MM.1S (cell line): ENCODE results near the gene BTBD18.
A peak's percentile ranks its signal among the peaks of the same experiment; 100 is the strongest.
"Not testable (repeated sequence)": the region's sequence is repeated elsewhere in the genome, so short reads cannot be mapped to it uniquely, and the experiment has no call there.

Source experiments
- DNase-seq: peaks from one replicate; pipeline ENCODE4 v3.0.0-alpha.2; 2015
- H2AFZ ChIP-seq: fragments of 300-600 bp; sonication (generic); 2 replicates; pipeline ENCODE4 v1.6.0; 2016; ENCODE audit warnings: antibody characterized with exemption, low read length
- H3F3A ChIP-seq: fragments of 300-600 bp; sonication (generic); 2 replicates; pipeline ENCODE4 v1.6.1; 2016; ENCODE audit warnings: mild to moderate bottlenecking, antibody characterized with exemption, low read length, moderate library complexity, mixed read lengths; ENCODE audit not compliant: insufficient read depth
- H3K27ac ChIP-seq: fragments of 300-600 bp; sonication (generic); 2 replicates; pipeline ENCODE4 v1.5.1; 2016; ENCODE audit warnings: mild to moderate bottlenecking, low read length
- H3K27me3 ChIP-seq: fragments of 300-600 bp; sonication (generic); replicated peaks from 2 replicates; pipeline ENCODE4 v1.6.0; 2016; ENCODE audit warnings: low read length; ENCODE audit not compliant: insufficient read depth
- H3K36me3 ChIP-seq: fragments of 300-600 bp; sonication (generic); replicated peaks from 2 replicates; pipeline ENCODE4 v1.6.1; 2016; ENCODE audit warnings: mild to moderate bottlenecking, low read length, mixed read lengths; ENCODE audit not compliant: insufficient read depth
- H3K4me1 ChIP-seq: fragments of 300-600 bp; sonication (generic); 2 replicates; pipeline ENCODE4 v1.6.1; 2016; ENCODE audit warnings: low read length, mixed read lengths
- H3K4me2 ChIP-seq: fragments of 300-600 bp; sonication (generic); 2 replicates; pipeline ENCODE4 v1.6.0; 2016; ENCODE audit warnings: low read depth, low read length
- H3K4me3 ChIP-seq: fragments of 300-600 bp; sonication (generic); 2 replicates; pipeline ENCODE4 v1.5.1; 2016; ENCODE audit warnings: low read length, mixed read lengths
- H3K79me2 ChIP-seq: fragments of 300-600 bp; sonication (generic); 2 replicates; pipeline ENCODE4 v1.6.1; 2016; ENCODE audit warnings: mixed run types, low read length, mixed read lengths
- H3K9ac ChIP-seq: fragments of 300-600 bp; sonication (generic); 2 replicates; pipeline ENCODE4 v1.6.1; 2016; ENCODE audit warnings: low read length, mixed read lengths
- H3K9me2 ChIP-seq: fragments of 300-600 bp; sonication (generic); replicated peaks from 2 replicates; pipeline ENCODE4 v1.6.1; 2016; ENCODE audit warnings: mild to moderate bottlenecking, low read length, mixed read lengths; ENCODE audit not compliant: insufficient read depth
- H3K9me3 ChIP-seq: fragments of 300-600 bp; sonication (generic); replicated peaks from 2 replicates; pipeline ENCODE4 v1.6.1; 2016; ENCODE audit warnings: mild to moderate bottlenecking, low read length, mixed read lengths; ENCODE audit not compliant: insufficient read depth
- H4K20me1 ChIP-seq: fragments of 300-600 bp; sonication (generic); 2 replicates; pipeline ENCODE4 v1.6.1; 2016; ENCODE audit warnings: mild to moderate bottlenecking, low read length, moderate library complexity, mixed read lengths; ENCODE audit not compliant: insufficient read depth
- CTCF ChIP-seq: fragments of 300-600 bp; sonication (generic); IDR thresholded peaks from 2 replicates; pipeline ENCODE4 v1.5.1; 2016; ENCODE audit warnings: antibody characterized with exemption, low read length, mixed read lengths
- EZH2 ChIP-seq: fragments of 300-600 bp; sonication (generic); optimal IDR thresholded peaks from 2 replicates; pipeline ENCODE3; 2017; ENCODE audit warnings: low read depth, mild to moderate bottlenecking, antibody characterized with exemption, low read length, mixed read lengths
- EZH2phosphoT487 ChIP-seq: fragments of 300-600 bp; sonication (generic); IDR thresholded peaks from 2 replicates; pipeline ENCODE4 v1.6.1; 2018; ENCODE audit warnings: antibody characterized with exemption, low read length

BTBD18 gene

GRCh38 chr11:57711414-57712255 is 40.0 kb downstream of the BTBD18 start, which contains the start of gene MED19:
Gene MED19 (minus strand): TSS chr11:57712215. CDS start chr11:57712179, 36 bp downstream.
- H3K9me2 ChIP-seq: no peaks in the 10 kb centered on the region
- DNase-seq: peak; percentile 95
- H3K79me2 ChIP-seq: peaks cover 56% of the 10 kb centered on the region
- H3K9ac ChIP-seq: peak within 1 kb of the TSS; percentile 89
- peak within 1 kb of the TSS; percentile 92 for H3K27ac ChIP-seq
- peak within 1 kb of the TSS; percentile 95 for H3K4me3 ChIP-seq
- TF ChIP-seq EZH2 (no peak), EZH2phosphoT487 (no peak), CTCF (no peak)
- no peaks in the 10 kb centered on the region for H3K9me3 ChIP-seq
- peak within 1 kb of the TSS; percentile 94 for H3K4me2 ChIP-seq
- H3K4me1 ChIP-seq: peaks cover 14% of the 10 kb centered on the region
- H2AFZ ChIP-seq: peak within 1 kb of the TSS; percentile 83
- no peaks in the 10 kb centered on the region for H4K20me1 ChIP-seq
- 0 out of 2 replicates have a peak, but pooled peaks cover 7% of the 10 kb centered on the region for H3F3A ChIP-seq
- no peaks in the 10 kb centered on the region for H3K27me3 ChIP-seq
- no peaks in the 10 kb centered on the region for H3K36me3 ChIP-seq

- Histone ChIP-seq H3K4me2 (no peak overlapping the region), H3K4me1 (peaks cover 14% of the 10 kb centered on the region), H3K27ac (no peak overlapping the region)
Observed at GRCh38 chr11:57709802-57710367, 41.7 kb downstream of the BTBD18 start.

GRCh38 chr11:57705432-57705831 is 46.2 kb downstream of the BTBD18 start:
- H3K79me2 ChIP-seq: peaks cover 23% of the 10 kb centered on the region
- H3K27me3 ChIP-seq, H3K36me3 ChIP-seq, H3K9ac ChIP-seq, H4K20me1 ChIP-seq, H3K4me3 ChIP-seq, DNase-seq, H3F3A ChIP-seq, H3K27ac ChIP-seq, H2AFZ ChIP-seq, H3K4me1 ChIP-seq, H3K4me2 ChIP-seq, H3K9me3 ChIP-seq, H3K9me2 ChIP-seq: not testable (repeated sequence)

More at GRCh38 chr11:57709802-57710367, 41.7 kb downstream of the BTBD18 start:
- H3K9me2 ChIP-seq: no peaks in the 10 kb centered on the region
- no peaks in the 10 kb centered on the region for H3K9me3 ChIP-seq
- H3K27me3 ChIP-seq: no peaks in the 10 kb centered on the region
- no peaks in the 10 kb centered on the region for H4K20me1 ChIP-seq
- 0 out of 2 replicates have a peak, but pooled peaks cover 7% of the 10 kb centered on the region for H3F3A ChIP-seq
- H3K4me3 ChIP-seq: no peak overlapping the region
- peaks cover 59% of the 10 kb centered on the region for H3K79me2 ChIP-seq
- no peaks in the 10 kb centered on the region for H3K36me3 ChIP-seq
- no peak for DNase-seq
- TF ChIP-seq EZH2phosphoT487 (no peak), CTCF (no peak), EZH2 (no peak)
- no peak overlapping the region for H2AFZ ChIP-seq
- H3K9ac ChIP-seq: no peak overlapping the region

- H3K79me2 ChIP-seq: peaks cover 18% of the 10 kb centered on the region
Observed at GRCh38 chr11:57704932-57705331, 46.7 kb downstream of the BTBD18 start.

More at GRCh38 chr11:57704932-57705331, 46.7 kb downstream of the BTBD18 start:
- 0 out of 2 replicates have a peak, but pooled peaks cover 5% of the 10 kb centered on the region for H3K36me3 ChIP-seq
- H3K4me2 ChIP-seq: no peak overlapping the region
- no peak overlapping the region for H2AFZ ChIP-seq
- DNase-seq: no peak
- H3K27me3 ChIP-seq: no peaks in the 10 kb centered on the region
- no peak overlapping the region for H3K27ac ChIP-seq
- TF ChIP-seq EZH2phosphoT487 (no peak), CTCF (no peak), EZH2 (no peak)
- no peaks in the 10 kb centered on the region for H4K20me1 ChIP-seq
- no peaks in the 10 kb centered on the region for H3F3A ChIP-seq
- no peak overlapping the region for H3K9ac ChIP-seq
- H3K4me1 ChIP-seq: no peaks in the 10 kb centered on the region
- no peaks in the 10 kb centered on the region for H3K9me3 ChIP-seq
- no peak overlapping the region for H3K4me3 ChIP-seq
- H3K9me2 ChIP-seq: no peaks in the 10 kb centered on the region
